GDM1 (cell line): ENCODE measurements around the gene TRIM58.
A peak's percentile ranks its signal among the peaks of the same experiment; 100 is the strongest.

Source experiments
- DNase-seq: peaks from one replicate; lab custom pipeline; 2025; lab: John Stamatoyannopoulos, UW

TRIM58 gene

DNA sequence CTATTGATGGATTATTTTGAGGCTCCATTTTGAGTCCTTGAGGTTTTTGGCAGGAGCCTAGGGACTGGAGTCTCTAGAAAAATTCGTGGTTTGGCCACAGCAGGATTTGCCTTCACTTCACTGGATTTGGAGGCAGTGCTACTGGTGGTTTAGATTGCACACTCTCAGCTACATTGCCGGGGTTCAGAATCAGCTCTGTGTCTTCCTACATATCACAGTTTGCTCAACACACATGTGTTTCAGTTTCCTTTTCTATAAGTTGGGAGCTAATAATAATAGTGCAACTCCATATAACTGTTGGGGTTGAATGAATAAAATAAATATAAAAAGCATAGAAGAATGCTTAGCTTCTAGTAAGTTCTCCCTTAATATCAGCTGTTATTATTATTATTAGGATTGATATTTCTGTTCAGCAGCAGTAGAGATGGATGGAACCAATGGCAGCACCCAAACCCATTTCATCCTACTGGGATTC, 38.2 kb downstream of the TRIM58 start, which contains the start of gene OR2W3:
Gene OR2W3 (plus strand): TSS at position 425 of the 475 bp plus-strand sequence. CDS start 0 bp downstream, at position 425.
- no peak for DNase-seq

DNA sequence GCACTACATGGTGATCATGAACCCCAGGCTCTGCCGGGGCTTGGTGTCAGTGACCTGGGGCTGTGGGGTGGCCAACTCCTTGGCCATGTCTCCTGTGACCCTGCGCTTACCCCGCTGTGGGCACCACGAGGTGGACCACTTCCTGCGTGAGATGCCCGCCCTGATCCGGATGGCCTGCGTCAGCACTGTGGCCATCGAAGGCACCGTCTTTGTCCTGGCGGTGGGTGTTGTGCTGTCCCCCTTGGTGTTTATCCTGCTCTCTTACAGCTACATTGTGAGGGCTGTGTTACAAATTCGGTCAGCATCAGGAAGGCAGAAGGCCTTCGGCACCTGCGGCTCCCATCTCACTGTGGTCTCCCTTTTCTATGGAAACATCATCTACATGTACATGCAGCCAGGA, 39.0 kb downstream of the TRIM58 start:
- no peak for DNase-seq

DNA sequence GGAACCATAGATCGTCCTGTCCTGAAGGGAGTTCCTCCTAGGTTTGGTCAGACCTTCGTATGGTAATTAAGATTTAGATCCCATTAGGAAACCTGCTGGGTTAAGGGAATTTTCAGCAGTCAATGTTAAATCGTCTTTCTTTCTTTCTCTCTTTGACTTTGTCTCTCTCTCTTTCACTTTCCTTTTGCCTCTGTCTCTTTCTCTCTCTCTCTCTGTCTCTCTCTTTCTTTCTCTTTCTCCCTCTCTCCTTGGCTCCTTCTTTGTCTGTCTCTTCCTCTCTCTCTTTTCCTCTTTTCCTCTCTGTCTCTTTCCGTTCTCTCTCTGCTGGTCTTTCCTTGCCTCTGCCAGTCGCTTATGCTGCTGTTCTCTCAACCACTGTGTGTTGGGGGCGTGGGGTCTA, 47.1 kb downstream of the TRIM58 start:
- no peak for DNase-seq

DNA sequence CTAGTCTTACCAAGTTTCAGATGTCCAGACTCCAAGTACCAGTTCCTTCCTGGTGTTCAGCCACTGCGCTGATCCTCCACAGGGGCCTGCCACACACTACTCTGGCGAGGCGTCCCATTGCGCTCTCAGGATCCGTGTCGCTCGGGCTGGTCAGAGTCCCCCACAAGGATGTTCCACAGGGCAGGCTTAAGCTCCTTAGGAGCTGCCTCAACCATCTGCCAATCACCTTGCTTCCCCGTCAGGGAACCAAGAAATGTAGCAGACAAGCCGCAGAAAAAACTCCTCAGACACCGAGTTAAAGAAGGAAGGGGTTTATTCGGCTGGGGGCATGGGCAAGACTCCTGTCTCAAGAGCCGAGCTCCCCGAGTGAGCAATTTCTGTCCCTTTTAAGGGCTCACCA, 48.2 kb downstream of the TRIM58 start:
- DNase-seq = no peak

DNA sequence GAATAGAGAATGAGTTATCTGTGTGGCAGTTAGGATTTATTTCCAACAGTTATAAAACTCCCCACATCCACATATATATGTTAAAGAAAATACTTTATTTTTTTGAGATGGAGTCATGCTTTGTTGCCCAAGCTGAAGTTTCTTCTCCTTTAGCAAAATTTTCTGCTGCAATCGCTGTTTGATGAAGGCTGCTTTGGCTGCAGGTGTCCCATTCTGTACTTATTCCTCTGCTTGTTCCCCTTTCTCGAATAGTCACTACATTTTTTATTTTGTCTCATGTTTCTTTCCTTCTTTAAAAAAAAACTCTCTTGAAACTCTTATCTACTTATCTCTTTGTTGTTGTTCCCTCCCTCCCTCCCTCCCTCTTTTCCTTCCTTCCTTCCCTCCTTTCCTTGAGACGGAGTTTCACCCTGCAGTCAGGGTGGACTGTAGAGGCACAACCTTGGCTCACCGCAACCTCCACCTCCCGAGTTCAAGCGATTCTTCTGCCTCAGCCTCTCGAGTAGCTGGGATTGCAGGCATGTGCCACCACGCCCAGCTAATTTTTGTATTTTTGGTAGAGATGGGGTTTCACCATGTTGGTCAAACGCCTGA, 49.0 kb downstream of the TRIM58 start:
- no peak for DNase-seq

DNA sequence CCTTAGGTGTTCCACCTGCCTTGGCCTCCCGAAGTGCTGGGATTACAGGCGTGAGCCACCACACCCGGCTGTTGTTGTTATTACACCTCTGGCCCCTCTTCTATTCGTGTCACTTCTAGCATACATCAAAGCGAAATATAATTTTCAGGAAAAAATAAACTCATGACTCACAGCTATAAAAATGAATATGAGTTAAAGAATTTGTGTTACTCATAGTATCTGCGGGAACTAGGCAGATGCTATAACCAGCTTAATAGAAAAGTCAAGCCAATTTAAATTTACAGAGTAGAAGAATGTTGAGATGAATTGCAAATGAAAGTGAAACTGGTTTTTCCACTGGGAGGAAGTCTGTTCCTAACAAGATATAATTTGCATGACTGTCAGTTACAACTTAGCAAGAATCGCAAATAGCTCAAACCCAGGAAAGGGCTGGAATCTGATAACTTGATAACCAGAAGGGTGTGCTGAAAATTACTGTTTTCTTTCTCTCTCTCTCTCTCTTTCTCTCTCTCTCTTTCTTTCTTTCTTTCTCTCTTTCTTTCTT, 49.6 kb downstream of the TRIM58 start:
- DNase-seq = peak; percentile 62

DNA sequence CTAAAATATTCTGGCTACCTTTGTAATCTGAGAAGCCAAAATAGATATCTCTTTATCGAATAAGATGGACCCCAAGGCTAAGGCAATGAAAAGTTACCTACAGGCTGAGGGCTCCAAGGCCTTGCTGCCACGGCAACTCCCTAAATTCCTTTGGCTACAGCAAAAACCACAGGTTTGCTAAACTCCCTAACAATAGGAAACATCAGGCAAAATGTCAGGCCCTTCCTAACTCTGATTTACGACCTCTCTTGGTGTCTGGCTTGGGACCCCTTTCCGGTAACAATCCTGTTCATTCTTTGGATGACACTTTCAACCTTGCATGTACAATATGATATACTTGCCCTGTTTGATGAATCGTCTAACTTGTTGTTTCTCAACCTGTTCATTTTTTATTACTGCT, 51.8 kb downstream of the TRIM58 start:
- peak; percentile 40 for DNase-seq

DNA sequence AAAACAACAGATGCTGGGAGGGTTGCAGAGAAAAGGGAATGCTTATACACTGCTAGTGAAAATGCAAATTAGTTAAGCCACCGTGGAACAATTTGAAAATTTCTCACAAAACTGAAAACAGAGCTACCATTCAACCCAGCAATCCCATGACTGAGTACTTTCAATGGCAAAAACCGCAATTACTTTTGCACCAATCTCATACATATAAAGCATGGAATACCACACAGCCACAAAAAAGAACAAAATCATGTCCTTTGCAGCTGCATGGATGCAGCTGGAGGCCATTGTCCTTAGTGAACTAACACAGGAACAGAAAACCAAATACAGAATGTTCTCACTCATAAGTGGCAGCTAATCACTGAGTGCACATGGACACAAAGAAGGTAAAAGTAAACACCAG, 56.8 kb downstream of the TRIM58 start:
- DNase-seq = no peak

DNA sequence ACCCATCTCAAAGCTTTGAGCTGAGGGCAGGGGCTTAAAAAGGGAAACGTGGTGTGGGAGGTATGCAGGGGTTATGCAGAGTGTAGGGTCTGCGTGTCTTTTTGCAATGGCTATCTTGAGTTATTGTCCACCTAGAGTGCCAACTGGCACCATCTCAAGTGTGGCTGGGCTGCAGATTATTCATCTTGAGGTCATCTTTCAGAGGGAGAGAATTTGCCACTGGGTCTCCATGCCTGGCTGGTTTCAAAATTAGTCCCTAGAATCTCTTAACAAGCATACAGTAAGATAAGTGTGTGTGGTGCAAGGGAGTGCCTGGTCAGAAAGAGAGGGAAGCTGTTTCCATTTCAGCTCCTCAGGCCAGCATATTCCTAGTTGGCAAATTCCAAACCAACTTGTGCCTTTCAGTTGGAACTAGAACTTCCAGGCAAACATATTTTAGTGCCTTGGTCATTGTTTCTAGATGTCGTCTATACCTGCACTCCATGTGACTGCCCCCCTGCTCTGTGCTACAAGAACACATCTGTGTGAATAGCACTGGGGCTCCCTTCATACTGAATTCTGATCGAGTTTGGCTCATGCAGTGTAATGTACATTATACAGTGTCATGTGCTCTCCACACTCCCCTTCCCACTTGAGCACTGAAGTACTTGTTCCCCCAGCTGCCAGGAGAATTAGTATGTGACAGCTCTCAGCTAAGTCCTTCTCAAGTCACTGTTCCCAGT, 58.1 kb downstream of the TRIM58 start:
- no peak for DNase-seq

DNA sequence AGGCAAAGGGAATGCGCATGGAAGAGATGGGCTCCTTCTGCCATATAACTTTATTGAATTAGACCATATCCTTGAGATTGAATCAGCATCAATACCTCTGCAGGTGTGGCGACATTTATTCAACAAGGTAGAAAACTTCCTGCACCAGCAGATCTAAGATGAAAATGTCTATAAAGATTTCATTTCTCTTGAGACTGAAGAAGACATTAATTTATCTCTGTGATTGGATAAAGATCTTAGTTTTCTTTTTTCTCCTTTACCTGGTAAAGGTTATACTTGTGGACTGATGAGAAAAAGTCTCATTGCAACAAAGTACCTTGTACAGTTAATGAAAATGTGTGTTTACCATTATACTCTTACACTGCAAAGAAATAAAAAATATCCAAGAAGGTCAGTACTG, 63.0 kb downstream of the TRIM58 start, which contains the start of gene OR2T8:
Gene OR2T8 (plus strand): TSS at position 301 of the 400 bp plus-strand sequence. CDS start 766 bp downstream, outside the sequence.
- no peak for DNase-seq

DNA sequence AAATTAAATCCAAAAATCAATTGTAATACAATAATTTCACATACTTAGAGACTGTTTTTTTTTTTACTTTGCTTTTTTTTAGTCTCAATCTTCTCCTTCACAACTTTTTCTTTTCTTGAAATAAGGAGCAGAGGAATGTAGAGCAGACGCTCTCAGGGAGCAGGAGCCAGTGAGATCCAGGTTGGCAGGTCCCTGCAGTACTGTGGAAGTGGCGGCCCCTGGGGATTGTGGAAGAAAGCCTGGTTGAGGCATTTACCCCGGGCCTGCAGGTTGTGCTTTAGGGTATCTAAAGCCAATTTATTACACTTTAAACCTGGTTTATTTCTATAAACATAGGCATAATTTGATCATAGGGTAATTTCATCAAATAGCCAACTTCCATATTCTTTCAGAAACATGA, 67.0 kb downstream of the TRIM58 start:
- no peak for DNase-seq

DNA sequence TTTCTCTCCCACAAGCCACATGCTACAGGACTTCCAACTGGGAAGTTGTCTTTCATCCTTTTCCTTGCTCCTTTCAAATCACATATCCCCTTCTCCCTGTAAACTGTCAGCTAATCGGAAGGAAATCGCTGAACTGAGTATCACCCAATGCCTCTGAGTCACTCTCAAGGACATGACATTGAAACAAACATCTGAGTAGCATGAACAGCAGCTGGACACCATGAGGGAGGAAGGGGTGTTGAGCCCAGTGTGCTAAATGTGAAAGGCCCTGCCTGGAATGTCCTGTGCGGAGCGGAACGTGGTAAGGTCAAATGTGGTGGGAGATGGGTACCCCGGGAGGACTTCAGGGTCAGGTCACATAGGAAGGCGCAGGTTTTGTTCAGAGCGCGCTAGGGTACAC, 67.9 kb downstream of the TRIM58 start, which contains the start of gene OR2AJ1:
Gene OR2AJ1 (plus strand): TSS at position 22 of the 400 bp plus-strand sequence. CDS start 8,880 bp downstream, outside the sequence.
- DNase-seq = no peak
